Activated gamma-delta T cell (primary cell): Measurements from ENCODE around the gene KIAA1755.

ENCODE experiments used
- DNase-seq: peaks from one replicate; lab custom pipeline; 2025; lab: John Stamatoyannopoulos, UW

KIAA1755 gene

GRCh38 chr20:38203981-38204357 is 56.6 kb downstream of the KIAA1755 start:
- no peak for DNase-seq

DNA sequence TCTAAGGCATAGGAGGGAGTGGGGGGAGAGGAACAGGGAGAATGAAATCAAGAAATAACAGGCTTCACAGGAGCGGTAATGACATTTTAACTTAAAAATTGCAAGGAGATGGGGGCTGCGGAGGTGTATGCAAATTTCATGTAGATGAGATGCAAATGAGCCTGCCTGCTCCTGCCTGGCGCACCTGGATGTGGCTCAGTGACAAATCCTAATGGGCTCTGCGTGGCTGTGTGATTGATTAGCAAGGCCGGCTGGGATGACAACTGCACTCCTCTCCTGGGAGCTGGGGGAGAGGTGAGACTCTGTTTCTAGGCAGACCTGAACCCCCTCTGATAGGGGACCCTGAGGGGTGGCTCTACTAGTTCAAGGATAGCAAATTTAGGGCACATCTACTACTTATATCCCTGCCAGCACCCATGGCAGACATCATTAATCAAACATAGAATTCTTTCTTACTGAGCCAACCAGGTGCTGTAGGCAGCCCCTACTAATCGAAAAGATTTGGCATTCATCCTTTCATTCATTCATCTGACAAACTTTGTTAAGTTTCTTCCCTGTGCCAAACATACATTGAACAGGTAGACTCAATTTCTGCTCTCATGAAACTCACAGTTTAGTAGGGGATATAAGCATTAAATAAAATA is 57.1 kb downstream of the KIAA1755 start:
- DNase-seq = no peak

DNA sequence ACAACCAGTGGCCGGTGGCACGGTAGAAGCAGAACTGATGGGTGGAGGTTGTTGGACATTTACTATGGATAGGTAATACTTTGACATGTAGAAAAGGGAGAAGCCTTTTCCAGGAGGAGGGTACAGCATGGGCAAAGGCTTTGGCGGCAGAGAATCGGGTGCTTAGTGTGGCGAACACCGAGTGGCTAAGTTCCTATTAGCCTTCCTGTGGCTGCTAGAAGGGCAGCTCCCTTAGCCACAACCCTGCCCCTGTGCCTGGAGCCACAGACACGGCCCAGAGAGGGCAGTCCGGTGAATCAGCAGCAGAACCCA is 57.6 kb downstream of the KIAA1755 start:
- no peak for DNase-seq

- no peak for DNase-seq
These were observed 58.2 kb downstream of the KIAA1755 start for GRCh38 chr20:38202153-38202981.

- DNase-seq = no peak
These were observed 59.2 kb downstream of the KIAA1755 start for GRCh38 chr20:38201356-38201755.

GRCh38 chr20:38200646-38201045 is 59.9 kb downstream of the KIAA1755 start:
- DNase-seq = no peak

DNA sequence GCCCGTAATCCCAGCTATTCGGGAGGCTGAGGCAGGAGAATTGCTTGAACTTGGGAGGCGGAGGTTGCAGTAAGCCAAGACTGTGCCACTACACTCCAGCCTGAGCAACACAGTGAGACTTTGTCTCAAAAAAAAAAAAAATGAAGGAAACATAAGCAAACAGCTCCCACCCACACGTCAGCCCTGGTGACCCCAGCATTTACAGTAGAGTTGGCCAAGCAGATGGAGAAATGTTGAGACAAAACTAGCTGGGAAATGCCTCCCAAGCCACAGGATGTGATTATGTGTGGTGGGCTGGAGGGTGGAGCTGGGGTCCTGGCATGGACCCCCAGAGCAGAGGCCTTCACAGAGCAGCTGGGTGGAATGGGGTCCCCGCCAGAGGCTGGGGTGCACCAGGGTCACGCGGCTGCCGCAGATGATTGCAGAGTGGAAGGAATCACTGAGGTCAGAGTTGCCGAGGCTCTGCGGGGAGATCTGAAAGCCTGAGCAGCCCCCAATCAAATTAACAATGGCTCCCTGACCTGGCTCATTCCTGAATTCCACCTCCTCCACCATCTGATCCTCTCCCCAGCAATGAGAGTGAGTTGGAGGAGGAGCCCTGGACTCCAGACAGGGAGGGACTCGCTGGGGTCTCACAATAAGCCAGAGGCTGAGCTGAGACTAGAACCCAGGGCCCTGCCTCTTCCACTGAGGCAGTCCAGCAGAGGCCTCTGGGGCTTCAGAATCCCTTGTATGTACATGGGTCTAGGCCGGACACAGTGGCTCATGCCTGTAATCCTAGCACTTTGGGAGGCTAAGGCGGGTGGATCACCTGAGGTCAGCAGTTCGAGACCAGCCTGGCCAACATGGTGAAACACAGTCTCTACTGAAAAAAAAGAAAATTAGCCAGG is 60.8 kb downstream of the KIAA1755 start:
- no peak for DNase-seq

GRCh38 chr20:38198238-38198861 is 62.2 kb downstream of the KIAA1755 start:
- no peak for DNase-seq

DNA sequence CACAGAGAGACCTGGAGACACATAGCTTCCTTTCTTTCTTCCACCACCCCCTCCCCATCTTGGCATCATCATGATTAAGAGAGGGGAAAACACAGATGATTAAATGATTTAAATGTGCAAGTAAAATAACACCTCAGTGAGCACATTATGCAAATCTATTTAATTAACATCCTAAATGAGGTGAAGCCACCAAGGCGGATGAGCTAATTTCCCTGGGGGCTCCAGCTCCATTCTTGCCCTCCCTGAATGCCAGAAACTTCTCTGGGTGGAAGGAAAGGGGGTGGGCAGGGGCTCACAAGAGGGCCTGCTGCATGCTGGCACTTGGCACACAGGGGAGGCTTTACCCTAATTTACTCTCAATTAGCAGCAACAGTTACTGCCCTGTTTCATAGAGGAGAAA is 62.9 kb downstream of the KIAA1755 start:
- DNase-seq = no peak

- no peak for DNase-seq
These were observed 63.3 kb downstream of the KIAA1755 start for GRCh38 chr20:38197217-38197616.

DNA sequence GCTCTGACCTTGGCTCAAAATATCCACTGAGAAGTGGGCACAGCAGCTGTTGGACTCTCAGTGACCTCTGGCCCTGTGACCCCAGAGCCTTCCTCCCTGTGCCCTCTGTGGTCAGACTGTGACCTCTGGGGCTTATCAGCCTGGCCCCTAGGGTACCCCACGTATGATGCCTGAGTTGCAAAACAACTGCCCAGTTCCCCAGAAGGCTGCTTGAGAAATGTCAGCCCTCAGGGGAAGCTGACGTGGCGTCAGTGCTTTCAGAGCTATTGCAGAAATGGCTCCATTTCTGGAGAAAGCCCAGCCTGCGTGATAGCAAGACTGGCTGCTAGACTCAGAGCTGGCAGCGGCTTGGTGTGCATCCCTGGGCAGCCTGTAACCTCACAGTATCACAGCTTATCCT is 63.9 kb downstream of the KIAA1755 start:
- no peak for DNase-seq

DNA sequence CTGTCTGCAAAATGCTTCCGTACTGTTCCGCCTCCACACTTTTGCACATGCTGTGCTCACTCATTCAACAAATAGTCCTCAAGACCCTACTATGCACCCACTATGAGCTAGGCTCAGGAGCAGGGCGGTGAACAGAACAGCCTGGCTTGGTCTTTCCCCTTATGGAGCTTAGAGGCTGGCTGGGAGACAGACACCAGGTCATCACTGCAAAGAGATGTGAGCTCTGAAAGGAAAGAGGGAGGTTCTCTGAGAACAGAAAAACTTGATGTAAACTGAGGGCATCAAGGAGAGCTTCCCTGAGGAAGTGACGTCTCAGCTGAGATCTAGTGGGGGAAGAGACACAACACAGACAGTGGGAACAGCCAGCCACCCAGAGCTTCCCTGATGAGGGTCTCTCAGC is 64.5 kb downstream of the KIAA1755 start:
- no peak for DNase-seq

- no peak for DNase-seq
These were observed 65.0 kb downstream of the KIAA1755 start for GRCh38 chr20:38195521-38195920.

- no peak for DNase-seq
These were observed 65.5 kb downstream of the KIAA1755 start for GRCh38 chr20:38194971-38195504.

DNA sequence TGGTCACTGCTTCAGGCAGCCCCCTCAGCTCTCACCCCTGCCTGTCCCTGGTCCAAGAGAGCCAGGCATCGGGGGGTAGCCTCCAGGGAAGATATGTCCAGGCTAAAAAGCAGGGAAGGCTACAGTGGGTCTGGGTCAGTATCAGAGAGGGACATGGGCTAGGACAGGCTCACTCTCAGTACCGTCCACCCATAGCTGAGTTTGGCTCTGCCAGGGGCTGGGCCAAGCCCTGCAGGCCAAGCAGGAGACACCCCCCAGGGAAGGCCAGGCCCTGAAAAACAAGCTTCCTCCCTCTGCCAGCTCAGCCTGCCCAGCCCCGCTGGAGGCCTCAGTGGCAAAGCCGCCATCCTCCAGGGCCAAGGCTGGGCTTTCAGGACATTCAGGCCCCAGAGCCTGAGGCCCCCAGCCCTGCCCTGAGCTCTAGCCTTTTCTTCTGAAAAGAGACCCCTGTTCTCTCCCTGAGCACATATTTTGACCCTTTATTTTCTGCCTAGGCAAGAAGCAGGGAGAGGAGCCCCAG is 66.9 kb downstream of the KIAA1755 start:
- DNase-seq = no peak

- DNase-seq = no peak
These were observed 68.1 kb downstream of the KIAA1755 start for GRCh38 chr20:38192323-38192885.

- DNase-seq = no peak
These were observed 68.9 kb downstream of the KIAA1755 start for GRCh38 chr20:38191654-38192053.

- no peak for DNase-seq
These were observed 69.6 kb downstream of the KIAA1755 start for GRCh38 chr20:38190936-38191371.

GRCh38 chr20:38190166-38190565 is 70.4 kb downstream of the KIAA1755 start:
- DNase-seq = no peak

DNA sequence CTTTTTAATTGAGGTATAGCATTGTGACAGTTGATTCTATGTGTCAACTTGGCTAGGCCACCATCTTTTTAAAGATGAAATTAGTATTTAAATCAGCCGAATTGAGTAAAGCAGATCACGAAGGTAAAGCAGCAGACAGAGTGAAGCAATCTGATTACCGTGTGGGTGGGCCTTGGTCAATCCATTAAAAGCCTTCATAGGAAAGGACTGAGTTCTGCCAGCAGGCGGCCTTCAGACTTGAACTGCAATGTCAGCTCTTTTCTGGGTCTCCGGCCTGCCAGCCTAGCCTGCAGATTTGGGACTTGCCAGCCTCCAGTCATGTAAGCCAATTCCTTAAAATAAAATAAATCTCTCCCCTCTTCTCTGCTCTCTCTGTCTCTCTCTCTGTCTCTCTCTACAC is 73.0 kb downstream of the KIAA1755 start:
- DNase-seq = no peak

- no peak for DNase-seq
These were observed 73.7 kb downstream of the KIAA1755 start for GRCh38 chr20:38186788-38187221.
